DND-41 (cell line): ENCODE measurements around the gene GPATCH4.
"Not testable (repeated sequence)": the region's sequence is repeated elsewhere in the genome, so short reads cannot be mapped to it uniquely, and the experiment has no call there.

Source experiments
- ATAC-seq: fragments of 200-7000 bp; cut with Tn5 transposase; 3 replicates; pipeline ENCODE4 v1.9.1; 2021; ENCODE audit warnings: low read depth; ENCODE audit not compliant: insufficient read depth
- DNase-seq: peaks from one replicate; pipeline ENCODE4 v3.0.0-alpha.2; 2020
- H2AFZ ChIP-seq: 2 replicates; pipeline ENCODE4 v1.6.0; 2012; ENCODE audit warnings: low read depth, low read length
- H3K27ac ChIP-seq: 2 replicates; pipeline ENCODE4 v1.5.1; 2012; ENCODE audit warnings: low read length, inconsistent platforms
- H3K27me3 ChIP-seq: fragments of 200-600 bp; sonication (generic); 2 replicates; pipeline ENCODE4 v1.6.0; 2012; ENCODE audit warnings: low read length, mild to moderate bottlenecking, inconsistent platforms; ENCODE audit not compliant: insufficient read depth, poor library complexity
- H3K36me3 ChIP-seq: 2 replicates; pipeline ENCODE4 v1.5.1; 2012; ENCODE audit warnings: low read length, inconsistent platforms; ENCODE audit not compliant: insufficient read depth
- H3K4me1 ChIP-seq: 2 replicates; pipeline ENCODE4 v1.5.1; 2012; ENCODE audit warnings: mild to moderate bottlenecking, low read length; ENCODE audit not compliant: insufficient read depth
- H3K4me2 ChIP-seq: 2 replicates; pipeline ENCODE4 v1.6.0; 2012; ENCODE audit warnings: mild to moderate bottlenecking, moderate library complexity, low read length, inconsistent platforms; ENCODE audit not compliant: insufficient read depth
- H3K4me3 ChIP-seq, 2 experiments: fragments of 200-600 bp in 1 of 2; shearing (Covaris generic) in 1 of 2; 2 replicates each; pipeline ENCODE4 v1.5.1; 2012 to 2016; ENCODE audit warnings: inconsistent platforms in 2 of 2, low read length in 2 of 2, mild to moderate bottlenecking in 2 of 2, low read depth in 1 of 2, moderate library complexity in 1 of 2
- H3K79me2 ChIP-seq: 2 replicates; pipeline ENCODE4 v1.6.0; 2012; ENCODE audit warnings: low read length, inconsistent platforms; ENCODE audit not compliant: insufficient read depth
- H3K9ac ChIP-seq: 2 replicates; pipeline ENCODE4 v1.6.0; 2012; ENCODE audit warnings: low read depth, mild to moderate bottlenecking, inconsistent platforms, low read length, moderate library complexity
- H3K9me3 ChIP-seq: 2 replicates; pipeline ENCODE4 v1.5.1; 2012; ENCODE audit warnings: low read length, moderate library complexity, mild to moderate bottlenecking, inconsistent platforms; ENCODE audit not compliant: insufficient read depth, severe bottlenecking
- H4K20me1 ChIP-seq: 2 replicates; pipeline ENCODE4 v1.6.0; 2012; ENCODE audit warnings: low read length; ENCODE audit not compliant: insufficient read depth
- EZH2 ChIP-seq: IDR thresholded peaks from 3 replicates; pipeline ENCODE4 v1.6.1; 2012; ENCODE audit warnings: borderline replicate concordance, low read depth, mild to moderate bottlenecking, moderate library complexity, low read length, inconsistent platforms; ENCODE audit not compliant: severe bottlenecking
- TF ChIP-seq, protein P1 (sequence below): IDR thresholded peaks from 2 replicates; pipeline ENCODE4 v1.5.1; 2012; ENCODE audit warnings: borderline replicate concordance, low read length, moderate library complexity, mild to moderate bottlenecking; ENCODE audit not compliant: poor library complexity, severe bottlenecking; ENCODE audit errors: extremely low read depth

GPATCH4 gene

DNA sequence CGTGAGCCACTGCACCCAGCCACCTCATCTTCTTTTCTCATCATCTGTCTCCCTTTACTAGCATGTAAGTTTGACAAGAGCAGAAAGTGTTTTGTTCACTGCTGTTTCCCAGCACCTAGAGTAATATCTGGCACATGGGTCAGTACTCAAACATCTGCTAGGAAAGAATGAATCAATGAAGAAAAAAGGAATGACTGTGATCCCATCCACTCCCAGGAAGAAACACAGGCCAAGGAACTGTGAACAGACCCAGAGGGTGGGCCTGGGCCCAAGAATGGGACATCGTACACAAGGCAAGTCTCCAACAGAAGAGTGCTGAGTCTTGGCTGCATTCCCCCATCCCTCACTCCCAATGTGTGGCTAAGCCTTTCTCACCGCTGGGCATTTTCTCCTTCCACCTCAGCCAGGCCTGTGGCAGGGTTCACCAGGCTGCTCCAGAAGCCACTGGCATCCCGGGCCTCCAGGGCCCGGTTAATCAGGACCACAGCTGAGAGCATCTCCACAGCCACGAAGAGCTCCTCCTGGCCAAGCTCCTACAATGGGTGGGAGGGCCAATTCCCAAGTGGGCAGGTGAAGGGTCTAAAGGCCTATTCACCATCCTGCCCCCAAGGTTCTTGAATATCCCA is 47.3 kb downstream of the GPATCH4 start:
- Histone ChIP-seq H3K4me3 (no peak overlapping the region), H3K27ac (no peak overlapping the region), H4K20me1 (no peaks in the 10 kb centered on the region), H3K4me2 (no peak overlapping the region), H3K9ac (no peak overlapping the region), H2AFZ (no peak overlapping the region), H3K36me3 (peaks cover 57% of the 10 kb centered on the region), H3K4me1 (no peaks in the 10 kb centered on the region), H3K9me3 (no peaks in the 10 kb centered on the region), H3K79me2 (no peaks in the 10 kb centered on the region), H3K27me3 (no peaks in the 10 kb centered on the region)
- DNase-seq (no peak), ATAC-seq (no peak)
- TF ChIP-seq EZH2: no peak
- TF ChIP-seq, protein P1, sequence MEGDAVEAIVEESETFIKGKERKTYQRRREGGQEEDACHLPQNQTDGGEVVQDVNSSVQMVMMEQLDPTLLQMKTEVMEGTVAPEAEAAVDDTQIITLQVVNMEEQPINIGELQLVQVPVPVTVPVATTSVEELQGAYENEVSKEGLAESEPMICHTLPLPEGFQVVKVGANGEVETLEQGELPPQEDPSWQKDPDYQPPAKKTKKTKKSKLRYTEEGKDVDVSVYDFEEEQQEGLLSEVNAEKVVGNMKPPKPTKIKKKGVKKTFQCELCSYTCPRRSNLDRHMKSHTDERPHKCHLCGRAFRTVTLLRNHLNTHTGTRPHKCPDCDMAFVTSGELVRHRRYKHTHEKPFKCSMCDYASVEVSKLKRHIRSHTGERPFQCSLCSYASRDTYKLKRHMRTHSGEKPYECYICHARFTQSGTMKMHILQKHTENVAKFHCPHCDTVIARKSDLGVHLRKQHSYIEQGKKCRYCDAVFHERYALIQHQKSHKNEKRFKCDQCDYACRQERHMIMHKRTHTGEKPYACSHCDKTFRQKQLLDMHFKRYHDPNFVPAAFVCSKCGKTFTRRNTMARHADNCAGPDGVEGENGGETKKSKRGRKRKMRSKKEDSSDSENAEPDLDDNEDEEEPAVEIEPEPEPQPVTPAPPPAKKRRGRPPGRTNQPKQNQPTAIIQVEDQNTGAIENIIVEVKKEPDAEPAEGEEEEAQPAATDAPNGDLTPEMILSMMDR: no peak

DNA sequence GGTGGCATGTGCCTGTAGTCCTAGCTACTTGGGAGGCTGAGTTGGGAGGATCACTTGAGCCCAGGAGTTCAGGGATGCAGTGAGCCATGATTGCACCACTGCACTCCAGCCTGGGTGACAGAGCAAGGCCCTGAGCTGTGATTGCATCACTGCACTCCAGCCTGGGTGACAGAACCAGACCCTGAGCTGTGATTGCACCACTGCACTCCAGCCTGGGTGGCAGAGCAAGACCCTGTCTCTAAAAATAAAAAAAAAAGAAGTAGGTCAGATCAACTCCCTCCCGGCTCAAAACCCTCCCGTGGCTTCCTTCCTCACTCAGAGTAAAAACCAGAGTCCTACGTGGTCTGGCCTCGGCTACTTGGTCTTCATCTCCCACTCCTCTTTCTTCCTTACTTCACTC is 48.3 kb downstream of the GPATCH4 start:
- not testable (repeated sequence) for H3K9ac ChIP-seq, H3K4me3 ChIP-seq, DNase-seq, H3K9me3 ChIP-seq, H3K79me2 ChIP-seq, ATAC-seq, H3K4me2 ChIP-seq, H3K4me1 ChIP-seq, H3K27ac ChIP-seq, H4K20me1 ChIP-seq, H3K27me3 ChIP-seq, H2AFZ ChIP-seq
- H3K36me3 ChIP-seq: peaks cover 66% of the 10 kb centered on the region

DNA sequence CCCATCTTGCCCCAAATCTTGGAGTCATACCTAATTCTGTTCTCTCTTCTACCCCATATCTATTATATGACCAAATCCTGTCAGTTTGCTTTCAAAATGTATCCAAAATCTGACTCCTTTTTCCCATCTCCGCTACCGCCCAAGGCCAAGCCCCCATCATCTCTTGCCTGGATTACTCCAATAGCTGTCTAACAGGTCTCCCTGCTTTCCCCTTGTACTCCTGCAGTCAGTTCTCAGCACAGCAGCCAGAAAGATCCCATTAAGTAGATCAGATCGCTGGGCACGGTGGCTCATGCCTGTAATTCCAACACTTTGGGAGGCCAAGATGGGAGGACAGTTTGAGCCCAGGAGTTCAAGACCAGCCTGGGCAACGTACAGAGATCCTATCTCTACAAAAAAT is 48.8 kb downstream of the GPATCH4 start:
- Histone ChIP-seq H3K4me2 (no peak overlapping the region), H3K79me2 (no peaks in the 10 kb centered on the region), H3K9ac (no peak overlapping the region), H3K27me3 (no peaks in the 10 kb centered on the region), H3K27ac (no peak overlapping the region), H2AFZ (no peak overlapping the region), H3K9me3 (no peaks in the 10 kb centered on the region), H3K4me1 (no peaks in the 10 kb centered on the region), H4K20me1 (no peaks in the 10 kb centered on the region), H3K36me3 (peaks cover 71% of the 10 kb centered on the region), H3K4me3 (no peak overlapping the region)
- no peak for DNase-seq
- TF ChIP-seq, protein P1: no peak
- TF ChIP-seq EZH2: no peak
- ATAC-seq: no peak

DNA sequence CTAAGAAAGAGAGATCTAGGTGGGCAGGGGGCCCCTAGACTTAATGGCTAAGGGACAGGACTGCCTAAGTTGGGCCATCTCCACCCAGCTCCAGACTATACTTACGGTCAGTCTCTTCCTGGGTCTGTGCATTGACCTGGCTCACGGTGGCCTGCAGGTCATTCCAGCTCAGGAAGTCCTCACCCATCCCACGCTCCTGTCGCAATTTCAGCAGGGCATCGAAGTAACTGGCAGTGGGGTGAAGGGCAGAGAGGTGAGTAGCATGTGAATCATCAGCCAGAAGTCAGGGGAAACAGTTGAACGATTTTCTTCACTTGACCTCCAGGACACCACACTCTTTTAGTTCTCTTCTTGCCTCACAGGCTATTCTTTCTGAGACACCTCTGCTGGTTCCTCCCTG is 49.4 kb downstream of the GPATCH4 start:
- no peak overlapping the region for H3K4me2 ChIP-seq
- no peak overlapping the region for H3K27ac ChIP-seq
- DNase-seq (no peak), ATAC-seq (no peak)
- no peaks in the 10 kb centered on the region for H3K4me1 ChIP-seq
- no peak overlapping the region for H3K9ac ChIP-seq
- H3K79me2 ChIP-seq: no peaks in the 10 kb centered on the region
- H3K9me3 ChIP-seq: no peaks in the 10 kb centered on the region
- H2AFZ ChIP-seq: no peak overlapping the region
- H3K36me3 ChIP-seq: peaks cover 77% of the 10 kb centered on the region
- no peak for TF ChIP-seq EZH2
- TF ChIP-seq, protein P1: no peak
- H4K20me1 ChIP-seq: no peaks in the 10 kb centered on the region
- no peak overlapping the region for H3K4me3 ChIP-seq
- H3K27me3 ChIP-seq: no peaks in the 10 kb centered on the region
